ENCODE data around the gene PCDH15.

Gene PCDH15

GRCh38 chr10:53909791-53910190, 891.2 kb downstream of the PCDH15 start:
- H3K4me1 ChIP-seq (ENCODE audit: control insufficient read depth in 1 of 2, insufficient read depth in 1 of 2, low read depth in 1 of 2, low read length in 1 of 2): no peaks in the 10 kb centered on the region
- no peaks in the 10 kb centered on the region for H3K27me3 ChIP-seq
- no peaks in the 10 kb centered on the region for H3K9me3 ChIP-seq
- TF ChIP-seq CTCF (IDR thresholded peaks at IDR 0.05): no peak
- no peaks in the 10 kb centered on the region for H3K36me3 ChIP-seq
- H3K27ac ChIP-seq: no peak overlapping the region
- H3K4me3 ChIP-seq (ENCODE audit: low read depth in 1 of 2, low read length in 1 of 2): no peak overlapping the region

GRCh38 chr10:53904506-53905241, 896.4 kb downstream of the PCDH15 start:
- no peak overlapping the region for H3K27ac ChIP-seq
- H3K4me3 ChIP-seq (ENCODE audit: low read depth in 1 of 2, low read length in 1 of 2): no peak overlapping the region
- no peaks in the 10 kb centered on the region for H3K9me3 ChIP-seq

GRCh38 chr10:53903756-53904155, 897.3 kb downstream of the PCDH15 start:
- Histone ChIP-seq H3K9me3 (no peaks in the 10 kb centered on the region), H3K4me1 (ENCODE audit: control insufficient read depth in 1 of 2, insufficient read depth in 1 of 2, low read depth in 1 of 2, low read length in 1 of 2) (no peaks in the 10 kb centered on the region), H3K4me3 (ENCODE audit: low read depth in 1 of 2, low read length in 1 of 2) (no peak overlapping the region), H3K27ac (no peak overlapping the region), H3K27me3 (no peaks in the 10 kb centered on the region), H3K36me3 (no peaks in the 10 kb centered on the region)
- TF ChIP-seq CTCF (IDR thresholded peaks at IDR 0.05): no peak

More at GRCh38 chr10:53904506-53905241, 896.4 kb downstream of the PCDH15 start:
- TF ChIP-seq CTCF (IDR thresholded peaks at IDR 0.05): no peak
- H3K4me1 ChIP-seq (ENCODE audit: control insufficient read depth in 1 of 2, insufficient read depth in 1 of 2, low read depth in 1 of 2, low read length in 1 of 2): no peaks in the 10 kb centered on the region
- no peaks in the 10 kb centered on the region for H3K36me3 ChIP-seq
- no peaks in the 10 kb centered on the region for H3K27me3 ChIP-seq

- H3K27me3 ChIP-seq: no peaks in the 10 kb centered on the region
- H3K4me3 ChIP-seq (ENCODE audit: low read depth in 1 of 2, low read length in 1 of 2): no peak overlapping the region
- no peaks in the 10 kb centered on the region for H3K4me1 ChIP-seq (ENCODE audit: control insufficient read depth in 1 of 2, insufficient read depth in 1 of 2, low read depth in 1 of 2, low read length in 1 of 2)
- H3K27ac ChIP-seq: no peak overlapping the region
- no peak for TF ChIP-seq CTCF (IDR thresholded peaks at IDR 0.05)
- H3K9me3 ChIP-seq: no peaks in the 10 kb centered on the region
- H3K36me3 ChIP-seq: no peaks in the 10 kb centered on the region
These were observed 901.4 kb downstream of the PCDH15 start for GRCh38 chr10:53899463-53900160.

GRCh38 chr10:53898532-53898931, 902.5 kb downstream of the PCDH15 start:
- Histone ChIP-seq H3K27me3 (no peaks in the 10 kb centered on the region), H3K4me3 (ENCODE audit: low read depth in 1 of 2, low read length in 1 of 2) (no peak overlapping the region), H3K36me3 (no peaks in the 10 kb centered on the region), H3K4me1 (ENCODE audit: control insufficient read depth in 1 of 2, insufficient read depth in 1 of 2, low read depth in 1 of 2, low read length in 1 of 2) (no peaks in the 10 kb centered on the region), H3K27ac (no peak overlapping the region), H3K9me3 (no peaks in the 10 kb centered on the region)
- TF ChIP-seq CTCF (IDR thresholded peaks at IDR 0.05): no peak

Data from neutrophil (primary cell).